ENCODE results near the gene NES.

The NES gene, protein sequence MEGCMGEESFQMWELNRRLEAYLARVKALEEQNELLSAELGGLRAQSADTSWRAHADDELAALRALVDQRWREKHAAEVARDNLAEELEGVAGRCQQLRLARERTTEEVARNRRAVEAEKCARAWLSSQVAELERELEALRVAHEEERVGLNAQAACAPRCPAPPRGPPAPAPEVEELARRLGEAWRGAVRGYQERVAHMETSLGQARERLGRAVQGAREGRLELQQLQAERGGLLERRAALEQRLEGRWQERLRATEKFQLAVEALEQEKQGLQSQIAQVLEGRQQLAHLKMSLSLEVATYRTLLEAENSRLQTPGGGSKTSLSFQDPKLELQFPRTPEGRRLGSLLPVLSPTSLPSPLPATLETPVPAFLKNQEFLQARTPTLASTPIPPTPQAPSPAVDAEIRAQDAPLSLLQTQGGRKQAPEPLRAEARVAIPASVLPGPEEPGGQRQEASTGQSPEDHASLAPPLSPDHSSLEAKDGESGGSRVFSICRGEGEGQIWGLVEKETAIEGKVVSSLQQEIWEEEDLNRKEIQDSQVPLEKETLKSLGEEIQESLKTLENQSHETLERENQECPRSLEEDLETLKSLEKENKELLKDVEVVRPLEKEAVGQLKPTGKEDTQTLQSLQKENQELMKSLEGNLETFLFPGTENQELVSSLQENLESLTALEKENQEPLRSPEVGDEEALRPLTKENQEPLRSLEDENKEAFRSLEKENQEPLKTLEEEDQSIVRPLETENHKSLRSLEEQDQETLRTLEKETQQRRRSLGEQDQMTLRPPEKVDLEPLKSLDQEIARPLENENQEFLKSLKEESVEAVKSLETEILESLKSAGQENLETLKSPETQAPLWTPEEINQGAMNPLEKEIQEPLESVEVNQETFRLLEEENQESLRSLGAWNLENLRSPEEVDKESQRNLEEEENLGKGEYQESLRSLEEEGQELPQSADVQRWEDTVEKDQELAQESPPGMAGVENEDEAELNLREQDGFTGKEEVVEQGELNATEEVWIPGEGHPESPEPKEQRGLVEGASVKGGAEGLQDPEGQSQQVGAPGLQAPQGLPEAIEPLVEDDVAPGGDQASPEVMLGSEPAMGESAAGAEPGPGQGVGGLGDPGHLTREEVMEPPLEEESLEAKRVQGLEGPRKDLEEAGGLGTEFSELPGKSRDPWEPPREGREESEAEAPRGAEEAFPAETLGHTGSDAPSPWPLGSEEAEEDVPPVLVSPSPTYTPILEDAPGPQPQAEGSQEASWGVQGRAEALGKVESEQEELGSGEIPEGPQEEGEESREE (N-terminal part only)

DNA sequence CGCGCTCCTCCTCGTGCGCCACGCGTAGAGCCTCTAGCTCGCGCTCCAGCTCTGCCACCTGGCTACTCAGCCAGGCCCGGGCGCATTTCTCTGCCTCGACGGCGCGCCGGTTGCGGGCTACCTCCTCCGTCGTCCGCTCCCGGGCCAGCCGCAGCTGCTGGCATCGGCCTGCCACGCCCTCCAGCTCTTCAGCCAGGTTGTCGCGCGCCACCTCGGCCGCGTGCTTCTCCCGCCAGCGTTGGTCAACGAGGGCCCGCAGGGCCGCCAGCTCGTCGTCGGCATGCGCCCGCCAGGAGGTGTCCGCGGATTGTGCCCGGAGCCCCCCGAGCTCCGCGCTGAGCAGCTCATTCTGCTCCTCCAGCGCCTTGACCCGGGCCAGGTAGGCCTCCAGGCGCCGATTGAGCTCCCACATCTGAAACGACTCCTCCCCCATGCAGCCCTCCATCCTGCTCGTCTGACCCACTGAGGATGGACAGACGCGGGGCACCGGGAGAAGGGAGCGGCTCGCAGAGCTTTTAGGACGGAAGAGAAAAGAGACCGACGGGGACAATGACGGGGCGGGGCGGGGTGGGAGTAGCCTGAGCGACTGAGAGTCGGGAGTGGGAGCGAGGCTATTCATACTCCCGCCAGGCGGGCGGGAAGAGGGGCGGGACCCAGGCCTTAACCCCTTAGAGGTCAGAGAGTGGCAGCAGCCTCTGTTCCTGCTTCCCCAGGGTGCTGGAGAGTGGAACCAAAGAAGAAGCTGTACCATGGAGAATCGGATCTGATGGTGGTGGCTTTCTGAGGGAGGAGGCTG, at the start of gene NES:
Gene NES, minus strand, starts transcription at position 588 of the 796 bp plus-strand sequence. Its CDS starts 143 bp downstream, at position 445.
- DNase-seq (ENCODE audit: low read depth): no peak

DNA sequence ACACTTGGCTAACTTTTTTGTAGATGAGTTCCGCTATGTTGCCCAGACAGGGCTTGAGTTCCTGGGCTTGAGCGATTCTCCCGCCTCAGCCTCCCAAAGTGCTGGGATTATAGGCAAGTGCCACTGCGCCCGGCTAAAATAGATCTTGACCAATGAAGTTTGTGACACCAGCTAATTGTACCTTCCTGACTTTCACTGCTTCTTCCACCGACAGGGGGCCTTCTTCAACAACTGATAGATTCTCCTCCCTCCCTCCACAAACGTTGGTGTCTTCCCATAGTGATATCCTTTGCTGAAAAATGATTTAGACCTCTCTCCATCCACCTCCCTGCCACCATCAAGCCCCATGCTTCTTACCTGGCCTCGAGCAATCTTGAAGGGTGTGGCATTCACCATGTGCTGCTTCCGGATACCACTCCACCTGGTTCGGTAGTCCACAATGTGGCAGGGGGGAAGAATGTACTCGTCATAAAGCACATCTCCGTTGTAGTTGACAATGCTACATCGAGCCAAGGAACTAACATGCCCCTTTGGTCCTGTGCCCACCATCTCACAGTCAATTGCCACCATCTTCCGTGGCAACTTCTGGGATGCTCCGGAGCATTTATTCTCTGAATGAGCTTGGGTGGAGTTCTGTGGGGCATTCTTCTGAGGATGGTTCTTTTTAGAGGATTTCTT, 49.5 kb upstream of the NES start:
- no peak for DNase-seq (ENCODE audit: low read depth)

DNA sequence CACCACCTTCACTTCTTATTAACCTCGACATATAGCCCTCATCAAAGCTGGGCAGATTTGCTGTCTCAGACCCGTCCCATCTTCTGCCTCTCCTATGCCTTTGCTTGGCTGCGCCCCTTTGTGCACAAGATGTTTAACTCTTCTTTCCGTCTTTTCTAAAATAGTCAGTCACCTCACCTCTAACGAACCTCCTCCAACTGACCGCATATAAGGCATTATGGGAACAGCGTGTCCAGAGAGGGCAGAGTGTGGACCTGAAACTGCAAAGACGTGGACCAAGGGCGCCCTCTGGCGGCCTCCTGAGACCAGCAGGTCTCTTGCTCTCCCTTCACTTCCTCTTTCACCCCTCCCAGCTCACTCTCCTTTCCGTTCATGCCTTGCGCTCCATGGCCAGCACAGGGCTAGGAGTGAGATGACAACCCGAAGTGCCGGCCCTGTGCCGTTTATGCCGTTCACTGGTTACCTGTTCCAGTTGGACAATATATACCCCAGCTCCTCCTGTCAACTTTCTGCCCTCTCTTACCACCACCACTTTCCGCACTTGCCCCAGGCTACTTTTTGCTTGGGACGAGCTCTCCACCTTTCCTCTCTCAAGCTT, 48.6 kb upstream of the NES start:
- peak; percentile 60 for DNase-seq (ENCODE audit: low read depth)

DNA sequence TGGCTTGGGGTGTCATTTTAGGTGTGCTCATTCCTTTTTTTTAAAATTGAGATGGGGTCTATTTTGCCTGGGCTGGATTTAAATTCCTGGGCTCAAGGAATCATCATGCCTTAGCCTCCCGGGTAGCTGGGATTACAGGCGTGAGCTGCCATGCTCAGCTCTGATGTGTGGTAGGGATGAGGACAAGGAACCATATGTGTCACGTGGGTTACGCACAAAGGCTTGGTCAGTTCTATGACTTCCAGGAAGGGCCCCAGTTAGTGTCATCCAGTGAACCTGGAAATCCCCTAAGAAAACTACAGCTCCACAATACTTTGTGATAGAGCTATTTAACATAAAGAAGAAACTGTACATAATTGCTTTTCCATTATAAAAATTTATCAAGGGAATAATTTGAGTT, 44.3 kb upstream of the NES start:
- DNase-seq (ENCODE audit: low read depth): no peak

DNA sequence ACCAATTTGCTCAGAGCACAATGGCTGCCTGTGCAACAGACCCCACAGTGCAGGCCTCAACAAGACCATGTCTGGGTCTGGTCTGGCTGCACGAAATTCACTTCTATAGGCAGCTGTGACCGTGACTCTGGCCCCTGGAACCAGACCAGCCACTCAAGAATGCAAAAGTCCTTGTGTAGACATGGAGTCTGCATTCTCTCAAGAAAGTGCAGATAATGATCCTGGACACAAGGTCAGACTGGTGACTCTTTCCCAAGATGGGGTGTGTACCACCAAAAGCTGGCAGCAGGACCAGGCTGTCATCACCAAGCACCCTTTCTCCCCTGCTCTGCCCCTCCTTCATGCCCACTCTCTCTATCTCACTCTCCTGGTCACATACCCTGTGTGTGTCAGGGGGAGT, 43.9 kb upstream of the NES start:
- DNase-seq (ENCODE audit: low read depth): no peak

DNA sequence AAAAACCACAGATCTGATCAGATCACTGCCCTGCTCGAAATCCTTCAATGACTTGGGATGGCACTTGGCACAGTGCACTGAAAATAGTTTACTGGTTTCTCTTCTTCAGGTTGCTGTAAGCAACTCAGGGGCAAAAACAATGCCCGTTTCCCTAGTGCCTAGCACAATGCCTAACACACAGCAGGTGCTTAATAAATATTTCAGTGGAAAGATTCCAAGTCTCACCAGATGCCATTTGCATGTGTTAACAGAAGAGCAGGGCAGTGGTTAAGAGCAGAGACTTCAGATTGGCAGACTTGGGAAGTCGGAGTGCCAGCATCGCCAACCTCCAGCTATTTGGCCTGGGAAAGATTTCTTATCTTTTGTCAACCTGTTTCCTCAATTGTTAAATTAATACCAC, 40.1 kb upstream of the NES start:
- DNase-seq (ENCODE audit: low read depth): no peak

DNA sequence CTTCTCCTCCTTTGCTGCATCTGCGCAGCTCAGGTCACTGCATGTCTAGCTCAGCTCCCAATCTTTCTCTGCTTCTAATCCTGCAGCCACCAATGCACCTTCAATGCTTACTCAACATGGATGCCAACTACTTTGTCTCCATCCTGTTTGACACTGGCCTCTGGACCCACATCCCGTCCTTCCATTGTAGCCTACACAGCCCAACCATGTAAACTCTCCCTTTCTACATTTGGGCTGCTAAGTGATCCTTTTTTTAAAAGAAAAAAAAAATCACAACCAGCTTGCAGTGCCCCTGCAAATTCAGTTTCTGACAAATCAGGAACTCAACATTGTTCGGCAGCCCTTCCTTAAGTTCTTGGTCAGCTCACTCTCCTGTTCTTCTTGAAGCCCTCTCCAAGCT, 37.6 kb upstream of the NES start:
- DNase-seq (ENCODE audit: low read depth): no peak

DNA sequence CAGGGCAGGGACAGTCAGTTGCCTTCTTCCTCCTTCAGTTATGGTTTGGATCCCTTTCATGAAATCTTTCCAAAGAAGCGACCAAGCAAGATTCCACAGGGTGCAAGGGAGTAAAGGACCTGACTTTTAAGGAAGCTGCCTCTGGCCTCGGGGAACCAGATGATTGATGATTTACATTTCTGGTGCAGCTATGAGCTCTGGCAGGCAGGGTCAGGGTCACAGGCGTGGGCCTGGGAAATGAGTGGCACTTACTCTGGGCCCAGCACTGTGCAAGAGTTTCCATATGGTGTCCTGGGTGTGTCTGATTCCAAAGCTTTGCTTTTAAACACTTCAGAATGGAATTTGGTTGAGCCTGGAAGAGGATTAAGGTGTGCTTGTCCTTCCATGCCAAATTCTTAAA, 35.4 kb upstream of the NES start:
- no peak for DNase-seq (ENCODE audit: low read depth)

DNA sequence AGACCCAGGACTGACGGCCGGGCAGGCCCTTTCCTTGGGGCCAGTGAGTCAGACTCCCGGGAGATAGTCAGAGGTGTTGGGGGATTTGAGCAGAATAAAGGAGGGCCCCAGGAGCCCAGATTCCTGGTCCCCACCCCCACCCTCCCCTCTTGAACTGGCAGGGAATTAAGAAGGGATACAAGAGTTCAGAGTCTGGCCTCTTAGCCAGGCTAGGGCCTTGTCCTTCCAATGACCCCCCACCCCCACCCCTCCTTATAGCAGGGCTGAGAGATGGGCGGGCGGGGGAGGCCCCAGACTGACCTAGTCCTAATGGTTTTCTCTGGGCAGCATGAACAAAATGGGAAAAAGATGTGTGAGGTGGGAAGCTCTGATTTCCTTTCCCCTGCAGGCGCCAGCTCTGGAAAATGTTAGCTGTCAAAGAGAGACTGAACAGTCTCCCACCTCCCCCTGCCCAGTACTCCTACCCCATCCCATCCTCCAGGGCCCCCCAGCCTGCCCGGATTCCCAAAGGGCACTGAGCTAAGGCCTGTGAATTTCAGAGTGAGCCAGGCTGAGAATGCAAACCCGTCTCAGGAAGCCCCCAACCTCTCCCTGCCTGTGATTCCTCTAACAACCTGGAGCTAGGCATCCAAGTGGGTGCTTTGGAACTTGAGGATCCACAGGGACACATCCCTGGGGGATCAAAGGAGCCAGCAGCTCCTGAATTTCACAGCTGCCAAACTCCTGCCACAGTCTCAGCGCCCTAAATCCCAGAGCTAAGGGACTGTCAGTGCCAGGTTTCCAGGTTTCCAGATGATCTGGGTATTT, 34.0 kb upstream of the NES start:
- no peak for DNase-seq (ENCODE audit: low read depth)

DNA sequence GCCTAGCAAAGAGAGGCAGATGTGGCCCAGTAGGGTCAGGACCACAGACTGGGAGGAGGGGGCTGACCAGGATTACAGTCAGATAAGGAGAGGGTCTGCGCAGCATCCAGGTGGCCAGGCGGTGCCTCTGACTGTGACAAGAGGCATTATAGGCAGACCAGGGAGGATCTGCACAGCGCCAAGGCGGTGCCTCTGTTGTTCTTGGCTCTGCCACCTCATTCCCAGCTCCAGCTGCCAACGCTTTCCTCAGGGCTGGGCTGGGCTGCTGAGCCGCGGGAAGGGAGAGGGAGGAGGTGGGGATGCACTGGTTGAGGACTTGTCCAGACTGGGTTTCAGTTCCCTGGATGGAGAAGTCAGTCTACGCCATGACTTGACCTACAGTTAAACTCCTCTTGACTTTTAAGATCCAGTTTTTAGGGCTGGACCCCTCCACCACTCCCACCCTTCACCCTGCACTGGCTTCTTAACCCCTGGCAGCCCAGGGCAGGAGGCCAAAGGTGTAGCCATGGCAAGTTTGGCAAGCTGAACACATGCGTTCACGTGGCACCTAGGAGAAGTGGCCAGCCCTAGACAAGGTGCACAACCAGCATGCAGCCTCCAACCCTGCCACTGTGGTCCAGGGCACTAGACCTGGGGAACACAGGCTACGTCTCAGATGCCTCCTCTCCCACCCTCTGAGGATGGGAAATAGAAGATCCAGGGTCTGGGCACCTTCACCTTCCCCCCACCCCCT, 32.7 kb upstream of the NES start:
- no peak for DNase-seq (ENCODE audit: low read depth)

DNA sequence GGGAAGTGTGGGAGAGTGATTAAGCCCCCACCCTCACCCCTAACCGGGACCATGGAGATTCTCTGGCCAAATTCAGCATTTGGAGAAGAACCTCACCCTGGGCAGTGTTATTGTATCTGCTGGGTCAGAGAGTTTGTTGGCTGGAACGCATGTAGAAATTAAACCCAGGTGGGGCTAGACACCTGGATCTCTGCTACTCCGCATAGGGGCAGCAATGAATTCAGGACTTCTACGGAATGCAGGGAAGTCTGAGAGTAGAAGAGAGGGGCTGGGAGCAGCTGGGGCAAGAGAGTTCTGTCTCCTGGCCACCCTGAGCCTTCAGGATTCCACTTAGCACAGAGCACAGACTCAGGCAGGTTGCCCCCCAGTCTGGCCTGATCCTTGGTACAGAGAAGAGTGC, 31.8 kb upstream of the NES start:
- no peak for DNase-seq (ENCODE audit: low read depth)

DNA sequence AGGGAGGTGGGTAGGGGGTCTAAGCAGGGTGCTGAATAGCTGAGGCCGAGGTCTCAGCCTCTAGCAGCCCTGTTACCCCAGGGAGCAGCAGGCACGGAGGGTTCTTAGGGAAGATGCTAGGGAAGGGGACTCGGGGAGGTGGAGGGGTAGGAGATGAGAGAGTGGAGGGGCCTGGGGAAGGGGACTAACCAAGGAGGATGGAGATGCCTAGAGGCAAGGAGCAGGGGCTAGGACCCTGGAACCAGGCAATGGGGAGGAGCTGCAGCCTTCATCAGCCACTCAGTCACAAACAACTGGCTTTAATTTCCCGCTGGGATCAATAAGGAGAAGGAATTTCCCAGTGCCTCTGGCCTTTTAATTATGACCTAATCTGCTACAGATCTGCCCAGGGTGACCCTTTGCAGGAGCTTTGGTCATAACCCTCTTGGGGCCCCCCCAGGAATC, 31.0 kb upstream of the NES start:
- DNase-seq (ENCODE audit: low read depth): no peak

DNA sequence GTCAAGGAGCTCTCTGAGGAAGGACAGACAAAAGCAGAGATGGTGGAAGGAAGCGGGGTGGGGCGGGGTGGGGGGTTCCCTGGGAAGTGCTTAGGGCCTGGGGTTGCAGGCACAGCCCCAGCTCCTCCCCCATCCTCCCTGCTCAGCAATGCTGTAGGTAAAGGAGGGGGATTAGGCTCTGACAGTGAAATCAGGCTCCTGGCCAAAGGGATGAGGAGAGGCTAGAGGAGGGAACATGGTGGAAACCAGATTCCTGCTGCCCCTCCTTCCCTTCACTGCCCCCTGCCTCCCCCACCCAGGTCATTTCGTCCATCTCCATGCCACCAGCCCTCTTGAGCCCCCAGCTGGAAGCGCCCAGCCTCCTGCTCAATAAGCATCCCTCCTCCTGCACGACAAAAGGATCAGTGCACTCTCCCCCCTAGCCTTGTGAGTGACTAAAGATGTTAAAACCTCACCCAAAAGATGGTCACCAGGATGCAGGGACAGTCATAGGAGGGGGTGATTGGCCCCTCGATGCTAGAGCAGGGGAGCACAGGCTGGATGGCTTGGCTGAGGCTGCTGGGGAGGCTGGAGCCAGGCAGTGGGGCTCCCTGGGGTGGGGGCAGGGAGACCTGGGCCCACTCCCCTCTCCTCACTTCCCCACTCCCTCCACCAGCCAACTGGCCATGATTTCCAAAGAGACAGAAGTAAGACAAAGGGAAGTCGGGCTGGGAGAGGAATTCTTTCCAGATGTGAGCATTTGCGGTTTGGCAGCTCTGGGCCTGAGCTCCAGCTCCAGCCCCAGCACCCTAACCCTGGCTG, 30.4 kb upstream of the NES start:
- DNase-seq (ENCODE audit: low read depth): no peak

DNA sequence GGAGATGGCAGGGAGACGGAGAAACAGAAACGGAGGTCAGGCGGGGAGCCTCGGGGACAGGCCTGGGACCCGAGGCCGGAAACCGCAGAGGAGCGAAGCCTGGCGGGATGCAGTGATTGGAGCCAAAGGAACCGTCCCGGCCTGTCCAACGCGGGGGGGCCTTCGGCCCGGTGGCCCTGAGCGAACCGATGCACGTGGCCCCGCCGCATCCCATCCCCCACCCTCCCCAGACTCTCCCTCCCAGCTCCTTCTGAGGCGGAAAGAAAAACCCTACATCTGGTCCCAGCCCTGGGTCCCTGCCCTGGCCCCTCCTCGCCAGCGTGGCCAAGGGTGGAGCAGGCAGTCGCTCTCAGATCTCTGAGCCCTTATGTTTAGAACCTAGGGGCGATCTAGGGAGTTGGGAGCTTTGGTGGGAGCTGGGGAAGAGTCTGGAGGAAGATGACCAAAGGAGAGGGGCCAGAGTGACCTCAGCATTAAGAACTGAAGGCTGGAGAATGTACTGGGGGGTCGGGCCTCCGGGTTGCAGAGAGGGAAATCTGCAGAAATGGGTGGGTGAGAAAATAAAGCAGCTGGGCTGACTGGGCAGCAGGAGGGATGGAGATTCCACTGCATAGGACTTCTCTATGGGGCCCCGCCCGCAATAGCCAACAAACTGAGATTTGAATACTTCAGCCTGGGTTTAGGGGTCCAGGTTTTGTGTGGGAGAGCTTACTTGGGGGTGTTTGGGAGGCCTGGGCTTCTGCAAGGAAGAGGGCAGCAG, 29.6 kb upstream of the NES start:
- DNase-seq (ENCODE audit: low read depth): no peak

DNA sequence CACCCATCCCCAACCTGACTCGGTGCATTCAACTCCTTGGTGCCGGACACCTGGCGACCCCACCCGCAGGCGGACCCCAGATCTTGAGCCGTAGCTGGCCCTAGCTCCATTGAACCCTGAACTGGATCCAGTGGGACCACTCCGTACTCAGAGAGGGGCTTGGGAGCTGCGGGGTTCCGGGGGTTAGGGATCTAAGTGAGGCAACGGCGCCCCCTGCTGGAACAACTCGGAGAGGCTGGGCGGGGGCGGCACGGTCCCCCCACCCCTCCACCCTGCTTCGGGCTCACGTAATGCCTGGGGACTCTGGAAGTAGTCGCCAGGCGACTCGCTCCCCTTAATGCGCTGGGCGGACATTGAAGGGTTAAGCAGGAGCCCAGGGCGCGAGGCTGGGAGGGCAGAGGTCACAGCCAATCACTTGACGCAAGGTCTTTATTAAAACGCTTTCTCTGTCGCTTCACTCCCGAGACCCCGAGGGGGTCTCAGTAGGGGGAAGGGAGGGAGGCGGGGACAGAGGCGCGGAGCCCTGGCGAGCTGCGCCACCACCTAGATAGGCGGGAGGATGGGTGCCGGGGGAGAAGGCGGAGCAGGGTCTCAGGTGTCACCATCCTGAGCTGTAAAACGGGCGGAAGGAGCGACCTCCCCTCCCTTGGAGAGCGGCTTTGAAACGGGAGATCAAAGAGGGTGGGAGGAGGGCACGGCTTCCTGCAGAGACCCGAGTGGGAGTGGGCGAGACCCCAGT, 28.9 kb upstream of the NES start:
- peak; percentile 54 for DNase-seq (ENCODE audit: low read depth)

DNA sequence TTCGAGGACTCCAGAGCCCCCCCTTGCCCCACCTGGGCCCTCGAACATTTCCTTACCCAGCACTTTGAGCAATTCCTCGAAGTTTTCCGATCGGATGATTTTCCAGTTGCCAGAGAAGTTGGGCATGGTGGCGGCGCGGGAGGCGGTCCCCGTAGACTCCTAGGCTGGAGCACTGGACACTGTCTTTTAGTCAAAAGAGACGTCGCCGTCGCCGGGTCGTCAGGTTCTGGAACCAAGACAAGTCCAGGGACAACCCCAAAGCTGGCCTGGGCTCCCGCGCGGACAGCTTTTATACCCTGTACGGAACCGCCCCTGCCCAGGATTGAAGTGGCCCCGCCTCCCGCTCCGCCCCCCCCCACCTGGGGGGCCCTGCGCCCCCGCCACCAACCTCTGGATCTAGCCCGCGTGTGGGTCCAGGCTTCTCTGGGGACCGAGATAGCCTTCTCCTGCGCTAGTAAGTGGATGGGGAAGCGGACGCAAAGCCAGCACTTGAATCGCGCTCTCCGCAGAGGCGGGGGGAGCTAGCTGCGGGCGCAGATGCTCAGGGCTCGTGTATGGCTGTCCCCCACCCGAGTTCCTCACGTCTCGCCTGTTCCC, 28.2 kb upstream of the NES start, which contains the start of gene CRABP2:
Gene CRABP2, minus strand, starts transcription at position 263 of the 597 bp plus-strand sequence. Its CDS starts 137 bp downstream, at position 126.
- no peak for DNase-seq (ENCODE audit: low read depth)

Data from stimulated activated CD4-positive, alpha-beta T cell treated with anti-CD3 and anti-CD28 coated beads, Interleukin-2, amount 100 ng/mL, for 4 hours (primary cell).